Neural cell (in vitro differentiated cells): ENCODE measurements around the gene DEFB110.

ENCODE experiments used
- EZH2 ChIP-seq: fragments of 200-600, 300-800 bp; shearing (Covaris generic), sonication (generic); IDR thresholded peaks from 2 replicates; pipeline ENCODE4 v1.6.1; 2014; ENCODE audit warnings: antibody characterized with exemption, low read length, borderline replicate concordance, mild to moderate bottlenecking; ENCODE audit not compliant: insufficient read depth, poor library complexity, severe bottlenecking
- TAF1 ChIP-seq: IDR thresholded peaks from 2 replicates; pipeline ENCODE4 v1.6.1; 2012; ENCODE audit warnings: low read depth
- TF ChIP-seq, protein P1 (sequence below): fragments of 450-650 bp; IDR thresholded peaks from 2 replicates; pipeline ENCODE4 v1.5.1; 2014; ENCODE audit warnings: antibody characterized with exemption, mild to moderate bottlenecking, moderate library complexity; ENCODE audit not compliant: poor library complexity, severe bottlenecking

- TF ChIP-seq, protein P1, sequence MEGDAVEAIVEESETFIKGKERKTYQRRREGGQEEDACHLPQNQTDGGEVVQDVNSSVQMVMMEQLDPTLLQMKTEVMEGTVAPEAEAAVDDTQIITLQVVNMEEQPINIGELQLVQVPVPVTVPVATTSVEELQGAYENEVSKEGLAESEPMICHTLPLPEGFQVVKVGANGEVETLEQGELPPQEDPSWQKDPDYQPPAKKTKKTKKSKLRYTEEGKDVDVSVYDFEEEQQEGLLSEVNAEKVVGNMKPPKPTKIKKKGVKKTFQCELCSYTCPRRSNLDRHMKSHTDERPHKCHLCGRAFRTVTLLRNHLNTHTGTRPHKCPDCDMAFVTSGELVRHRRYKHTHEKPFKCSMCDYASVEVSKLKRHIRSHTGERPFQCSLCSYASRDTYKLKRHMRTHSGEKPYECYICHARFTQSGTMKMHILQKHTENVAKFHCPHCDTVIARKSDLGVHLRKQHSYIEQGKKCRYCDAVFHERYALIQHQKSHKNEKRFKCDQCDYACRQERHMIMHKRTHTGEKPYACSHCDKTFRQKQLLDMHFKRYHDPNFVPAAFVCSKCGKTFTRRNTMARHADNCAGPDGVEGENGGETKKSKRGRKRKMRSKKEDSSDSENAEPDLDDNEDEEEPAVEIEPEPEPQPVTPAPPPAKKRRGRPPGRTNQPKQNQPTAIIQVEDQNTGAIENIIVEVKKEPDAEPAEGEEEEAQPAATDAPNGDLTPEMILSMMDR, result no peak
- no peak for TF ChIP-seq TAF1
- TF ChIP-seq EZH2, result no peak
These were observed 48.3 kb upstream of the DEFB110 start for GRCh38 chr6:50070101-50070500.
